Heart left ventricle (tissue), 16 donors: ENCODE measurements around the gene PDCD11. TPM values are rescaled to one million over a fixed set of nuclear protein-coding genes. Genes with fewer than 3 reads are reported as not detected.

Experiments used
- ATAC-seq, 4 donors: fragments of 200-7000 bp; cut with Tn5 transposase; one replicate each; pipeline ENCODE4 v1.9.1; 2020 to 2022; ENCODE audit warnings: moderate library complexity in 4 of 4, mild to moderate bottlenecking in 3 of 4, moderate number of reproducible peaks in 1 of 4
- DNase-seq, 5 donors: peaks; one replicate each; pipeline ENCODE4 v3.0.0-alpha.2; 2020
- H3K27ac ChIP-seq, 12 donors: fragments of 200-600 bp; sonication (generic) in 4 of 12; one replicate each; pipeline versions ENCODE4 v1.5.0 to v1.8.0; 2016 to 2022; ENCODE audit warnings: mild to moderate bottlenecking in 2 of 12
- H3K27me3 ChIP-seq, 9 donors: fragments of 200-600 bp; sonication (generic) in 2 of 9; one replicate each; pipeline versions ENCODE4 v1.5.1 to v1.8.0; 2016 to 2022; ENCODE audit warnings: mild to moderate bottlenecking in 3 of 9
- H3K36me3 ChIP-seq, 9 donors: fragments of 200-600 bp; sonication (generic) in 2 of 9; one replicate each; pipeline versions ENCODE4 v1.5.0 to v1.8.0; 2018 to 2022; ENCODE audit warnings: mild to moderate bottlenecking in 2 of 9
- H3K4me1 ChIP-seq, 12 donors: fragments of 200-600 bp; sonication (generic) in 4 of 12; one replicate each; pipeline versions ENCODE4 v1.5.0 to v1.8.0; 2016 to 2022; ENCODE audit warnings: mild to moderate bottlenecking in 3 of 12
- H3K4me3 ChIP-seq, 12 donors: fragments of 200-600 bp; sonication (generic) in 4 of 12; one replicate each; pipeline versions ENCODE4 v1.5.0 to v1.8.0; 2017 to 2022; ENCODE audit warnings: mild to moderate bottlenecking in 9 of 12, moderate library complexity in 4 of 12
- H3K9me3 ChIP-seq, 12 donors: fragments of 200-600 bp; sonication (generic) in 4 of 12; one replicate each; pipeline versions ENCODE4 v1.5.0 to v1.8.0; 2016 to 2022; ENCODE audit warnings: mild to moderate bottlenecking in 1 of 12
- CTCF ChIP-seq, 12 donors: fragments of 200-600 bp; sonication (generic) in 4 of 12; IDR thresholded peaks; one replicate each; pipeline versions ENCODE4 v1.5.0 to v1.8.0; 2018 to 2022; ENCODE audit warnings: antibody characterized with exemption in 12 of 12, mild to moderate bottlenecking in 5 of 12
- POLR2A ChIP-seq, 2 donors: fragments of 450-650 bp; IDR thresholded peaks; one replicate each; pipeline ENCODE4 v1.6.1; 2017; ENCODE audit warnings: antibody characterized with exemption in 2 of 2, mild to moderate bottlenecking in 2 of 2, moderate library complexity in 2 of 2
- WGBS, 4 donors: extraction: QIAGEN DNeasy Blood & Tissue Kit in 2 of 4; methylation state at CpG; one replicate each; pipeline versions ENCODE4 v1.1.5 to v1.1.7; 2013 to 2018; 5-methylcytosine and 5-hydroxymethylcytosine counted together
- intact Hi-C, 10 donors: fragments of 100-400 bp; cut with DNase I; formaldehyde crosslinking; loops; one replicate each; pipeline versions ENCODE4 v1.11.1 to v1.14.2; 2022
- polyA plus RNA-seq, 2 donors: library from polyadenylated mRNA; stranded (reverse); fragments of 200-250 nt; gene quantifications; one replicate each; pipeline ENCODE4 v1.2.3, GENCODE V29; 2013
- total RNA-seq, 9 donors: library from RNA; depleted of rRNA in 2 of 9; stranded (reverse); fragments of >200 nt in 2 of 9; fragmentation: NEBNext Ultra II Directional in 3 of 9; extraction: Animal tissue kit (Norgen Biotek cat#: 25700) in 3 of 9; gene quantifications; one replicate each; pipeline versions ENCODE4 v1.1.0 to v1.2.4, GENCODE V29; 2016 to 2023
- donor health status: ischemic (EF 13 %, LVEDD 7.1; RV severe dilation, severe dysfunction).
- donor health status: healthy with polysubstance abuse.
- donor health status: DM: no; HTN: yes; CAD: no.
- donor health status: DM: no; HTN: no; CAD: no.
- donor health status: ischemic (EF 25% LVEDD 6.9; RV normal size, moderate dysfunction).
- donor health status: ischemic (EF 25% LVEDD 5.7; RV mildly dilated, moderate dysfunction).
- donor health status: healthy.
- donor health status: DM: yes; HTN: yes; CAD: no.
- donor health status: ischemic (EF 35%, LVEDD 5.7; RV mildly dilated, moderate dysfunction).
- donor health status: nonischemic (EF 11% LVEDD 7.7; RV severe dilation, severe dysfunction).
- donor health status: DM: yes; HTN: yes; CAD: no.
- donor health status: PGD.
- donor health status: ischemic (EF 29% LVEDD 5.4; RV normal size, mild dysfunction).
- donor health status: nonischemic (EF 23%, LVEDD 6.1; RV moderate dilation, normal function).

PDCD11 gene
- total and polyA plus RNA-seq, 11 donors: 8.0 to 17.2 (median 12.1) TPM

- no peak overlapping the region for H3K27ac ChIP-seq
These were observed 32.7 kb downstream of the PDCD11 start for GRCh38 chr10:103428989-103429643.

GRCh38 chr10:103429647-103430046 is 33.2 kb downstream of the PDCD11 start:
- Histone ChIP-seq H3K4me1 (peaks cover 0 to 15% (median 0%) of the 10 kb centered on the region in 12 donors), H3K27me3 (no peaks in the 10 kb centered on the region), H3K36me3 (peaks cover 0 to 98% (median 93%) of the 10 kb centered on the region in 9 donors), H3K4me3 (no peak overlapping the region), H3K9me3 (no peaks in the 10 kb centered on the region), H3K27ac (no peak overlapping the region)
- DNase-seq (no peak), ATAC-seq (no peak)
- WGBS, 4 donors: 95 to 98% (median 95%) methylated on average over 5 of the region's 5 CpGs
- intact Hi-C loops: loop anchor here in 1 of 10 donors (10.0 kb wide), 1 partner anchor 145 kb away; no protein-coding TSS in a partner anchor
- TF ChIP-seq POLR2A (IDR thresholded peaks at IDR 0.05) (no peak), CTCF (IDR thresholded peaks at IDR 0.05) (no peak)

More at GRCh38 chr10:103428989-103429643, 32.7 kb downstream of the PDCD11 start:
- TF ChIP-seq POLR2A (IDR thresholded peaks at IDR 0.05) (no peak), CTCF (IDR thresholded peaks at IDR 0.05) (no peak)
- 68 to 77% (median 75%) methylated on average over 5 of the region's 5 CpGs for WGBS, 4 donors
- no peaks in the 10 kb centered on the region for H3K27me3 ChIP-seq
- no peak overlapping the region for H3K4me3 ChIP-seq
- intact Hi-C loops: no loop called here
- ATAC-seq (no peak), DNase-seq (no peak)
- H3K4me1 ChIP-seq: peaks cover 0 to 10% (median 0%) of the 10 kb centered on the region in 12 donors
- H3K36me3 ChIP-seq: peaks cover 0 to 98% (median 93%) of the 10 kb centered on the region in 9 donors
- no peaks in the 10 kb centered on the region for H3K9me3 ChIP-seq

- Histone ChIP-seq H3K4me1 (peaks cover 0 to 16% (median 0%) of the 10 kb centered on the region in 12 donors), H3K9me3 (no peaks in the 10 kb centered on the region), H3K36me3 (peaks cover 0 to 98% (median 93%) of the 10 kb centered on the region in 9 donors), H3K4me3 (no peak overlapping the region), H3K27me3 (no peaks in the 10 kb centered on the region), H3K27ac (no peak overlapping the region)
- intact Hi-C loops: loop anchor here in 1 of 10 donors (10.0 kb wide), 1 partner anchor 143 kb away; no protein-coding TSS in a partner anchor
- WGBS, 4 donors: 76 to 82% (median 79%) methylated on average over 8 of the region's 8 CpGs
- no peak for DNase-seq
- no peak for ATAC-seq
- TF ChIP-seq CTCF (IDR thresholded peaks at IDR 0.05): no peak
- no peak for TF ChIP-seq POLR2A (IDR thresholded peaks at IDR 0.05)
These were observed 35.5 kb downstream of the PDCD11 start for GRCh38 chr10:103431902-103432301.

GRCh38 chr10:103433858-103434257 is 37.4 kb downstream of the PDCD11 start:
- peaks cover 0 to 16% (median 0%) of the 10 kb centered on the region in 12 donors for H3K4me1 ChIP-seq
- H3K4me3 ChIP-seq: no peak overlapping the region
- H3K27ac ChIP-seq: peak overlapping the region in 1 of 12 donors; percentile 24
- WGBS, 4 donors: 67 to 83% (median 82%) methylated on average over 2 of the region's 2 CpGs
- ATAC-seq: peak in 2 of 4 donors; percentile 64 to 68
- H3K27me3 ChIP-seq: no peaks in the 10 kb centered on the region
- intact Hi-C loops: loop anchor here in 1 of 10 donors (10.0 kb wide), 1 partner anchor 141 kb away; no protein-coding TSS in a partner anchor
- TF ChIP-seq CTCF (IDR thresholded peaks at IDR 0.05) (no peak), POLR2A (IDR thresholded peaks at IDR 0.05) (no peak)
- DNase-seq: peak in 4 of 5 donors; percentile 49 to 66 (median 58)
- no peaks in the 10 kb centered on the region for H3K9me3 ChIP-seq
- peaks cover 0 to 98% (median 93%) of the 10 kb centered on the region in 9 donors for H3K36me3 ChIP-seq
